HG02885 (cell line): ENCODE measurements around the gene KBTBD8.

Source experiments
- ATAC-seq: cut with Tn5 transposase; IDR thresholded peaks from one replicate; pipeline ENCODE4 v1.9.1; 2021; ENCODE audit warnings: mild to moderate bottlenecking; ENCODE audit not compliant: unreplicated experiment, poor library complexity

KBTBD8 gene

GRCh38 chr3:67031986-67032385, 33.9 kb downstream of the KBTBD8 start:
- ATAC-seq, result no peak

- ATAC-seq, result no peak
These were observed 35.0 kb downstream of the KBTBD8 start for GRCh38 chr3:67033079-67033478.

- ATAC-seq, result no peak
These were observed 36.3 kb downstream of the KBTBD8 start for GRCh38 chr3:67034371-67034770.

GRCh38 chr3:67037615-67038014, 39.5 kb downstream of the KBTBD8 start:
- peak; percentile 41 for ATAC-seq

GRCh38 chr3:67044295-67044694, 46.2 kb downstream of the KBTBD8 start:
- no peak for ATAC-seq

- ATAC-seq, result no peak
These were observed 46.8 kb downstream of the KBTBD8 start for GRCh38 chr3:67044955-67045354.

- ATAC-seq, result no peak
These were observed 47.8 kb downstream of the KBTBD8 start for GRCh38 chr3:67045711-67046465.

GRCh38 chr3:67047051-67047450, 48.9 kb downstream of the KBTBD8 start:
- no peak for ATAC-seq

- peak; percentile 94 for ATAC-seq
These were observed 50.1 kb downstream of the KBTBD8 start for GRCh38 chr3:67048067-67048714.

GRCh38 chr3:67048715-67049074, 50.6 kb downstream of the KBTBD8 start:
- peak; percentile 65 for ATAC-seq

- no peak for ATAC-seq
These were observed 61.3 kb downstream of the KBTBD8 start for GRCh38 chr3:67059443-67059842.
